Left renal pelvis (tissue), 4 donors: Measurements from ENCODE around the gene SPATA3. TPM values are rescaled to one million over a fixed set of nuclear protein-coding genes. Genes with fewer than 3 reads are reported as not detected.
"Not testable (repeated sequence)": the region's sequence is repeated elsewhere in the genome, so short reads cannot be mapped to it uniquely, and the experiment has no call there.

Source experiments
- DNase-seq, 4 donors: peaks; one replicate each; pipeline ENCODE4 v3.0.0-alpha.2; 2013; ENCODE audit warnings: low read depth in 4 of 4, low spot score in 3 of 4
- polyA plus RNA-seq, 4 donors: library from polyadenylated mRNA; unstranded; fragments of 120-200 nt; gene quantifications; one replicate each; pipeline ENCODE4 v1.2.1, GENCODE V29; 2013; ENCODE audit not compliant: insufficient read length in 4 of 4

Gene SPATA3
- polyA plus RNA-seq, 4 donors, result not detected

DNA sequence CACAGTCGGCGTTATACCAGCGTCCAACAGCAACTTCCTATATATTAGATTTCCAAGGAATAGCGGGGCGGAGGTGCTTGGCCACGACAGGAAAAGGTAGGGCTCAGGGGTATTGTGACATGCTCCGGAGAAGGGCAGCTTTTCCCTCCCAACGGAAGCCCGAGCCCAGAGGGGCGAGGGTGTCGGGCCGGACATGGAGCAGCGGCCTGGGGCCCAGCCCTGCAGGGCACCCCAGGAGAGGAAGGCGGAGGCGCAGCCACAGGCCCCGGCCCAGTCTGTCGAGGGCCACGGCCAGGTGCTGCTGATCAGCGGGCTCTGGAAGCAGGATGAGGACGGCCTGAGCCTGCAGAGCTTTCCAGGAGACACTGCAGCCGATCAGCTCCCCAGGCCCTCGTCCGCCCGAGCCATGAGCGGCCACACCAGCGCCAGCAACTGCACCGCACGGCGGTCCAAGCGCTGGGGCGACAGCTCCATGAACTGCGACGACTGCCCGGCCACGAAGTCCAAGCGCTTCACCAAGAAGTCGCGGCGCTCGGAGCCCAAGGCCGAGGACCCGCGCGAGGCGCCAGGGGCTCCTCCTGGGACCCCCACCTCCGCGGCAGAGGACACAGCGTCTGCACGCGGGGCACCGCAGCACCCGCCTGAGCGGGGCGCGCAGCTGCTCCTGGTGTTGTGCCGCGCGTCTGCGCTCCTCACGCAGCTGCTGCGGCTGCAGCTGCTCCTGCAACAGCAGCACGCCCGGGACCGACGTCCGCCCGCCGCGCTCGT is 5.6 kb upstream of the SPATA3 start:
- no peak for DNase-seq

DNA sequence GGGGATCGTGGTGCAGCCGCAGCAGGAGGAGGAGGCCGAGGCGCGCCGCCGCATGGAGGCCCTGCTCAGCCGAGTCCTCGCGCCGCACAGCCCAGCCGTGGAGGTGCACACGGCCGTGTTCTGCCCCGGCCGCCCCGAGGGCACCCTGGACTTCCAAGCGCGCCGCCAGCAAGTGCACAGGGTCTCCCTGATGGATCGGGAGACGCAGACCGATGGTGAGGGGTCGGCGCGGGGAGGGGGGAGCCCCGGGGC is 5.1 kb upstream of the SPATA3 start:
- DNase-seq, result no peak

DNA sequence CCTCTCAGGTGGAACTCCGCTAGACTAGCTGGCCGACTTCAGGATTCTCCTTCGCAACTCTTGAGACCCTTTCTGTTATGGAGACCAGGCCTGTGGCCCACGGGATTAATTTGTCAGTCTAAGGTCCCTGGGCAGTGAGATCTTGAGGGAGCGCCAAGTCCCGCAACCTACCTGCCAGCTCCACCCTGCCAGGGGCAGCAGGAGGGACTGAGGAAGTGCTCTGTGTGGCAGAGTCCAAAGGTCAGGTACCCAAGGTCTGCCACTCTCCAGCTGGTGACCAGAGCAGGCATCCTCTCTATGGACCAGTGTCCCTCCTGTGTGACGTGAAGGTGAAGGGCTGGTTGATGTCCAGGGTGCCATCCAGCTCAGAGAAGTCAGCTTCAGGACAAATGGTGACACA is 4.3 kb upstream of the SPATA3 start:
- DNase-seq, result no peak

DNA sequence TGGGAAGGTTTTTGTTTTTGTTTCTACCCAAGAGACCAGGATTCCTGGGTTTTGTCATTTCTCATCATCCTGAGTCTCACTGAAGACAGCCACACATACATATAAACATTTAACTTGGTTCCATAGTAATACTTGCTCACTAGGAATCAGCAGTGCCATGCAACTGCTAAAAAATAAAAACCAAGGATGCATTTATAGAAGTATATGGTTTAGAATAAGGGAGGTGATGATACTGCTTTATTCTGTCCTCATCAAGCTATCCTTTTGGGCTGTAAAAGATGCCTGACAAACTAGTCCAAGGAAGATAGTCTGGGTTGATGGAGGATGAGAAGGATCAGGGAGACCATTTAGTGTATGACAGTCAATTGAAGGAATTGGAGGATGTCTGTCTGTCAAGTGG is 740 bp downstream of the SPATA3 start:
- no peak for DNase-seq

DNA sequence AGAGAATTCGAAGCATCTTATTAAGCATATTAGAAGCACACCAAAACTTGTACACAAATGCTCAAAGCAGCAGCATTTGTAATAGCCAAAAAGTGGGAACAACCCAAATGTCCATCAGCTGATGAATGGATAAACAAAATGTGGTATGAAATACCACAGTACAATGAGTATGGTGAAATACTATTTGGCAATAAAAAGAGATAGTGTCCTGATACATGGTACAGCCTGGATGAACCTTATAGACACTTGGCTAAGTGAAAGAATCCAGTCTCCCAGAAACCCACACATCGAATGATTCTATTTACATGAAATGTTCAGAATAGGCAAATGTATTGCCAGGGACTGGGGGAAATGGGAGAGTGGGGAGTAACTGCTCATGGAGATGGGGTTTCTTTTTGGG is 3.0 kb downstream of the SPATA3 start:
- DNase-seq, result no peak

DNA sequence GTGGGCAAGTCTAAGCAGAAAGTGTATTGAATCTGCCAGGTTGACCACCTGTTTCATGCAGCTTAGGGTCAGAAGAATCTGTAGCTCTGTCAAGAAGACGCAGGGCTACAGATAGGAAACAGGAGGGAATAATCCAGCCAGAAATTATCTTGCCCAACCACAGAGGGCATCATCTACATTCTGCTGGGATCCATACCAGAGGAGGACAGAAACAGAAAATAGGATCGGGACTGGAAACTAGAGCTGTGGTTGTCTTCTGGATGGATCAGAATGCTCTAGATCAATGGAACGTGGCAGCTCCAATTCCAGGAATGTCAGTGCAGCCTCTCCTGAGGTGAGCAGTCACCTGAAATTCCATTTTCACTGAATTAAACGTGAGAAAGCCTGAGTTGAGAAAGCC is 3.6 kb downstream of the SPATA3 start:
- DNase-seq, result no peak

DNA sequence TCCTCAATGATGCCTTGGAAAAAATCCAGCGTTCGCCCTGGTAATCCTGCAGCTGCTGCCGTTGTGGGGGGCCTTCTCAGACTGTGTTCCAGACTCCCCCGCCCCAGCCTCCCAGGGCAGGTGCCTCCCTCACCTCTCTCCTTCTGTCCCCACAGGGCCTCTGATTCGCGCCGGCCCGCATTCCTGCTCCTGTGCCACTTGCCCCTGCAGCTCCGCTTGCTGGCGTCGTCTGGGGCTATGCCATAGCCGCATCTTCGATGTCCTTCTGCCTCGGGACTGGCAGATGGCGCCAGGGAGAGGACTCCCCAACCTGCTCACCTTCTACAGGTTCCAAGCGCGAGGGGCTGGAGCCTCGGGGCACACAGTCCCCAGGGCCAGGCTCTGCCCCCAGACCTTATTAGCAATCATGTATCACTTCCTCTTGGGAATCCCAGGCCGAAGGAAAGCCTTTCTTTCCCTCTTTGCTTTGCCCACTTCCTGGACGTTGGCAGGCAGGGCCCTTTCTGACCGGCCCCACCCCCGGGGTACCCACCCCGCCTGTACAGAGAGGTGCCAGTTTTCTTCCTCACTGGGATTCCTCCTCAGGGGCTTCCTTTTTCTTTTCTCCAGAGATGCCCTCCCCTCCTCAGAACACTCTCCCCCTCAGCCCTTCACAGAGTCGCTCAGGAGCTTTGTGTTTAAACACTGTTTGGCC is 4.4 kb downstream of the SPATA3 start:
- no peak for DNase-seq

DNA sequence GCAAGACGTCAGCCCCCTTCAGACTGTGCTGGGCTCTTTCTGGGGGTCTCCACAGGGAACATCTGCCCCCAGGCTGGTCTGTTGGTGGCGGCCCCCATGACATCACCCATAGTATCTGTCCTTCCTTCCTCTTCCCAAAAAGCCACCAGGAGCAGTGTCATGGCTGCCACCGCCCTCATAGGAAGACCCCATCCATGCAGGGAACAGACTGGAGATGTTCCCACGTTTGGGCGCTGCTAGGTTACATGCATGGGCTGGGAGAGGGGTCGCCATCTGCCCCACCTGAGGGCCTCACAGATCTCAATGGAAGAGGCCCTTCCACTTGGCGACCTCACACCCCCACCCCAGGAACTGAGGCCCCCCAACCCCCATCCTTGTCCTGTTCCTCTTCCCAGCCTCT is 5.1 kb downstream of the SPATA3 start:
- no peak for DNase-seq

DNA sequence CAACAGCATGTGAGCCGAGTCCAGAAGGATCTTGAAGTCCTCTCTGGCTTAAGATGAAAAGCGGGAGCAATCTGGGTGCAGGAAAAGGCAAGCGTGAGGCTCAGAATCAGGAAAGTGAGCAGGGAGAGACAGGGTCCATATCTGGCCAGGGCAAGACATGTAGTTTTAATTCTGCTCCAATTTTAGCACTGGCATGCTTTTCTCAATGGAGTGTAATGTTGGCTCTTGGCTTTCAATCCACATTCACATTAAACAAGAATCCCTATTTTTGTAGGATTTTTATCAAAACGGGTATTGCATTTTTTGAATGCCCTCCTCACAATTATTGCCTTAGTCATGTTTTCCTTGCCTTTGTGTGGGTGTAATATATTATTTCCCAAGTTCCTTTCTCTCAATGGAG is 6.0 kb downstream of the SPATA3 start:
- DNase-seq, result no peak

DNA sequence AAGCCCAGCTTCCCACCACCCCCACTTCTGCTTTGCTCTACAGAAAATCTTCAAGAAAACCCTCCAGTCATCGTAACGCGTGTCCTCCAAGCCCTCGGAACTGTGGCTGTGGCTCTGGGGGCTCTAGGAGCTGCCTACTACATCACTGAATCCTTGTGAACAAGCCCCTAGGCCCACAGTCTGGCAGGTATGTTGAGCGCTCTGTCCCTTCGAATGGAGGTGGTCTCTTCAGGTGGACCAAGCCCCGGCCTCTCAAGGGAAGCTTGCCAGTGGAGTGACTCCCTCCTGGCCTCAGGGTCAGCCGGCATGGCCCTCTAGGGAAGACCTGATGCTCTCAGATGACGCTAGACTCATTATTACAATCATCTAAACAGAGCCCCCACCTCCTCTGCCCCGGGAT is 6.7 kb downstream of the SPATA3 start:
- DNase-seq, result no peak

DNA sequence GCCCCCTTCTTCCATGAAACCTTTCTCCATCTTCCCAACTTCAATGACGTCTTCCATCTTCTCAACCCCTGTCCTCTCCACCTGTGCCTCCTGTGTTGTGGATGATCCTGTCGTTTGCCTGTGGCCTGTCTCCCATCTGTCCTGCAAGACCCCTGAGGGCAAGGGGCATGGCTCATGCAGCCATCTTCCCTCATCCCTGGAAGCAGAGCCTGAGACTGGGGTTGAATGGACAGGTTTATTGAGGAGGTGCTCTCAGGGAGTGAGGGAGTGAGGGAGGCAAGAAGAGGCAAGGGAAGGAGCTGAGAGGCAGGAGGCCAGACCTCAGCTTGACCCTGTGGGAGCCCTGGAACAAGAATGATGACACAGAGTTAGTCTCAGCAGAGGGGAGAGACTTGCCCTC is 7.3 kb downstream of the SPATA3 start:
- no peak for DNase-seq

DNA sequence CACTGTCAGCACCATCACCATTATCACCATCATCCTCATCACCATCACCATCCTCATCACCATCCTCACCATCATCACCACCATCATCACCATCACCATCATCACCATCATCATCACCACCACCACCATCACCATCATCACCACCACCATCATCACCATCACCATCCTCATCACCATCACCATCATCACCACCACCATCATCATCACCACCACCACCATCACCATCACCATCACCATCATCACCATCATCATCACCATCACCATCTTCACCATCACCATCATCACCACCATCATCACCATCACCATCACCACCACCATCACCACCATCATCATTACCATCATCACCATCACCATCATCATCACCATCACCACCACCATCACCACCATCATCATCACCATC is 9.0 kb downstream of the SPATA3 start:
- not testable (repeated sequence) for DNase-seq

DNA sequence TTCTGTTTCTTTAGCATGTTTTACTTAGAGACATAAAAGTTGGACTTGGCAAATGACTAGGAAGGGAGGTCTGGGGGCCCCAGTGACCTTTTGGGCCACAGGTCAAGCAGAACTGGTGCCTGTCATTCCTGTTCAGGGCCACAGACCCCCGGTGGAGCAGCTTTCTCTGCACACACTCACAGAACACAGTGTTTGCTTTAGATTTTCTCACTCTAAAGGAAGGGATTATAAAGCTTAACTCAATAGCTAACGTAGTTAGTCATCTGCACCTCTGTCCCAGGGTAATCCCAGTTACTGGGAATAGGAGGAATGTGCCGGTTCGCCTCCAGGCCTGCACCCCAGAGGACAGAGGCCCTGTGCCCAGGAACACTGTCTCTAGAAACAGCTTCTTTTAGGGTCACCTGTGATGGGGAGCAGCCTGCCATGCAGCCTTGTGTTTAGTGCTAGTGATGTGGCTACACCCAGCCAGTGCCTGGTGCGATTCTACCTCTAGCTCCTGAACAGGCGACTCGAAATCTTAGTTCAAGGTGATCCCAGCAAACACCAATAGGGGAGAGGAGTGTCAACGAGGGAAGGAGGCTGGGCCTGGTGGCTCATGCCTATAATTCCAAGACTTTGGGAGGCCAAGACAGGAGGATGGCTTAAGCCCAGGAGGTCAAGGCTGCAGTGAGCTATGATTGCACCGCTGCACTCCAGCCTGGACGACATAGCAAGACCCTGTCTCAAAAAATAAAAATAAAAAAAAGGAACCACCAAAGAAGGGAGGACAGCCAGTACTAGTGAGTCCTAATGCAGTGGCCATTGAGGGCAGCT is 11.6 kb downstream of the SPATA3 start:
- DNase-seq, result no peak

DNA sequence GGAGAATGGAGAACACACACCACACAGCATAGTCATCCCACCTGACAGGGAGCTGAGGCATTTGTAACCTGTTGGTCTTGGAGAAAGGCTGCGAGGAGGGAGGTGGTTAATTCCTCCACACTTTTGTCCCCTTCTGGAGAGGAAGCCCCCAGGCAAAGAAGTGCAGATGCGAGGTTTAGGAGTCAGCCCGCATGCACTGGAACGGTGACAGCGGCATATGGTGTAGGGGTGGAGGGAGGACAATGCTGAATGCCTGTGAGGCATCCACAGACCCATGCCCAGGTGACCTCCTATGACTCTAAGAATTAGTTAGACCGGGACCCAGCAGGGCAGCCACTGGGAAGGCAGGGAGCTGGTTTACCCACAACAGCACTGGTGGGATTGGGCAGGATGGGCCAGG is 12.2 kb downstream of the SPATA3 start:
- DNase-seq, result no peak

DNA sequence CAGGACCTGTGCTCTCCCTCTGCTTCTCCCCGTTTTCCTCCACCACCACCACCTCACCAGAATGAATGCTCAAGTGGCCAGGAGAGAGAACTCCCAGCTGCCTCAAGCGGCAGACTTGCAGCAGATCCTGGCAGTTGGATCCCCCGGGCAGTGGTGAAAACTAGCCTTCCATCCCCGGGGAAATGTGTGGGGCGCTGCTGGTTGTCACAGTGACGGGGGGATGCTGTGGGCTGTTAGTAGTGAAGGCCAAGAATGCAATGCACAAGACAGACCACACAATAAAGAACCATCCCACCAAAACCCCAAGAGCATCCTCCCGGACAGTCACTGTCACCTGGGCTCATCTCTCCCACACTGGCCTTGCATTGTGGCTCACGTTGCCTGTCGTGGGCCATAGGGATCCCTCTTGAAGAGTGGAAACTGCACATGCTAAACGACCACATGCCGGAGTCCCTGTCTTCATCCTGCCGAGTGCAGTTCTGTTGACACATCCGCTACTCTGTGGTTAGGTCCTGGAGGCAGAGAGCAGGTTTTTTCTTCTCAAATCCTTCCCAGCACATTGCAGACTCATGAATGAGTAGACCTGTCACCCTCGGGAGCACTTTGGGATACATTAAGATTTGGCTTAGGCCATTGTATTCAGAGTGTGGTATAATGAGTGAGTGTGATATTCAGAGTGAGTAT is 13.5 kb downstream of the SPATA3 start:
- no peak for DNase-seq

DNA sequence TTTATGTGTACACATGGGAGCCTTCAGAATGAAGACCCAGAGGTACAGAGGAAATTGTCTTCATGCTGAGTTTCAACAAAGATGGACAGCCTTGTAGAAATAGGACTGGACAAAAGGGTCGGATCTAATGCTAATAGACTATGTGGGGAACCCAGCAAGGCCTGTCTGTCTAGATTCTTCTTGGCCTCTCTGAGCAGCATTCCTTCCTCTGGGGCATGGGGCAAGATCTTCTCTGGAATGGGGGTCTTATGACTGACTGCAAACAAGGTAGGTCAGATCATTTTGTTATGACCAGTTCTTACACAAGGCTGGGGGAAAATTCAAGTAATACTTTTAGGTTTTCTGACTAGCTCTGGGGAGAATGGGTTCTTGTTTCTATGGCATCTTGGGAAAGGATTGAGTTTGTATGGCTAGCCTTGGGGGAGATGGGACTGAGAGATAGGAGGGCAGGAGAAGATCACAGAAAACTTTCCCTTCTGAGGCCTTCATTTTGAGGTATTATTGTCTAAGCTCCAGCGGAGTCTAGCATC is 14.3 kb downstream of the SPATA3 start:
- DNase-seq, result no peak

DNA sequence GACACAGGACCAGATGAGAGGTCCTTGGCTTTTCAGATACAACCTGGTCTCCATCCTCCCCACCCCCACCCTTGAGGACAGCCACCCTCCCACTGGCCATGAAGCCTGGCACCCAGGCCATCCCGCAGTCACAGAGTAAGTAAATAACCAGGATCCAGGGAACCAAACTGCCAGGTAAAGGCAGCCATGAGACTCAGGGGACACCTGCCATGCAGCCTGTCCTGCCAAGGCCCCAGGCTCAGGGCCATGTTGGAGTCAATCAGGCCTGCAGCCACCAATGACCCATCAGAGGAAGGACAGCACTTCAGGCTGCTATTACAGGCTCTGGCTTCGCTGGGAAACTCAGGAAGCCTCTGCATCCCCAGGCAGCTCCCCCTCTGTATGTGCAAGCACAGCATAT is 15.6 kb downstream of the SPATA3 start:
- DNase-seq, result no peak

DNA sequence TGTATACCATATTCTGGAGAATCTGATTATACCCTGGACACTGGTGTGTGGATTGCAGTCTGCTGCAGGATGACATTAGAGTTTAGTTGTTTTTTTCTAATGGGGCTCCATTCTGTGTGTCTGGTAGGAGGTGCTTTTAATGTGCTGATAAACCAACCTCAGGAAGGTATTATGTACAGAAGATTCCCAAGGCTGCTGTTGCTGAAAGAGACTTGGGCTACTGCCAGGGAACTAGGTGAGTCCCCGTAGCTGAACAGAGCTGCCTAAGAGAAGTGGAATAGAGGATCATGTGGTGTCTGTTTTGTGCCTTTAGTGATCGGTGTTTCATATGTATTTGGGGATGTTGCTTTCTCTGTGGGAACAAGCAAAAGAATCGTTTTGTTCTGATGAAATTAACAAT is 16.5 kb downstream of the SPATA3 start:
- DNase-seq, result no peak

DNA sequence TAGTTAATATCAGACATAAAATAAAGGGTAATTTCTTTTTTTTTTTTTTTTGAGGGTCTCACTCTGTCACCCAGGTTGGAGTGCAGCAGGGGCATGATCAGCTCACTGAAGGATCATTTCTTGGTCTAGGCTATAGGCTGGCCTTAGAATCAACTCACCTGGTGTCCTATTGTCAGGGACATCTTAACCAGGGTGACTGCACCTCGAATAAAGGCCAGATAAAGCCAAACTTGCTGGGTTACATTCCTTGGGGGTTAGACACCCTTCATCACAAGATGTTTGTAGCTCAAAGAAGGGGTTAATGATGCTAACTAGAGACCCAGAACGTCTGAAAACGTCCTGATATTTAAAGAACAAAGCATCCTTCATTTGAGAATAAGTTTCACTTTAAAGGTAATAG is 17.9 kb downstream of the SPATA3 start:
- DNase-seq, result no peak

DNA sequence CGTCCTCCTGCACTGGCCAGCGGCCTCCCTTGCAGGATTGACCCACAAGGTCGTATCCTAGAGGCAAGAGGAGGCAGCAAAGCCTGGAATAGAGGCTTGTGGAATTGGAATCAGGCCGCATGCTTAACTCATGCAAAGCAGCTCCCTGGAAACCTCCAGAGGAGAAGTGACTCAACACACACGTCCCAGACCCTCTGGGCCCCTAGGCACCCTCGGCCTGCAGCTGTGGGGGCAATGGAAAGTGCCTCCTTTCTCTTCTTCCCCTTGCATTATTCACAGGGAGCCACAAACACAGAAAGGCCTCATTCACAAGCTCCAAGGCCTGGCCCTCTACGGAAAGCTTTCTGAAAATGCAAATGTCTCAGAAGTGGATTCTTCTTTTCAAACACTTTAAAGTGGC is 19.6 kb downstream of the SPATA3 start:
- DNase-seq, result no peak

DNA sequence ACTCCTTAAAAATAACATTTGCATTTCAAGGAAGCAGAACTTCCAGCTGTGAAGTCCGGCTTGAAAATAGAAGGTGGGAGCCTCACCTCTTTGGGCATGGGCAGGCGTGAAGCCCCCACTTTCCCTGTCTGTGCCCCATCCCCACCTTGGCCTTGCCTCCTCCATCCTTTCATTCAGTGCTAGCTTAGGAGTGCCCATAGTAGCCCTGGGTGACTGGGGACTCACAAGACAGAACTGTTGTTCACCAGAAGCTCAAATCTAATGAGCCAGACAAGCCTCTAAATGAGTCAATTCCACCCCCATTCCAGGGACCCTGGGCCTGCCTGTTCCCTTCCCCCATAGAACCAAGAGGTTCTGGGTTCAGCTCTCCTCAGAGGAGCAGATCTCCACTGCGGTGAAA is 20.0 kb downstream of the SPATA3 start:
- DNase-seq, result no peak
